ENCODE measurements around the gene PRUNE2.

The PRUNE2 gene

DNA sequence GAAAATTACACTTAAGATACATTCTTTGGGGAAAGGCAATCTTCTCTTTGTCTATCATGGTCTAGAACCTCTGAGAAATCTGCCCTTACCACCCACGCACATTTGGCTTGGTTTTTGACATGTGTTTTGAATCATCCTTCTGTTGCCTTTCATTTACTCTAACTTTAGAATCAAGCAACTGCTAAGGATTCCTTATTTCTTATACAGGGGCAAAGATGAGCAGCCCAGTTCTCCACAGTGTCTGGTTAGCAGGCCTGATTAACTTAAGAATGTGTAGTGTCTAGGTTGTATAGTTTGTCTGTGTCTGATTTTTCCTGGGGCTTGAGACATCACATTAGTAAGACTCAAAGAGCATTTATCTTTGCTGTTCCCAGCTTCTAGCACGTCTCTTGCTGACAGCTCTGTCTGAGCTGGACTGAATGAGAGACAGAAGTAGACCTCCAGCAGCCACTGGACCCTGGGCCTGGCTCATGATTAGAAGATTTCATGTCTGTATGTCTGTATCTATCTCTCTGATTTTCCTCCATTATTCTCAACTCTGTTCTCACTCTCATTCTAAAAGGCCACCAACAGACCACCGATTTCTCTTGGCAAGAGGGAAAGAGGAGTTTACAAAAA lies 173.5 kb downstream of the PRUNE2 start:
- DNase-seq (ENCODE audit: low spot score) = no peak

DNA sequence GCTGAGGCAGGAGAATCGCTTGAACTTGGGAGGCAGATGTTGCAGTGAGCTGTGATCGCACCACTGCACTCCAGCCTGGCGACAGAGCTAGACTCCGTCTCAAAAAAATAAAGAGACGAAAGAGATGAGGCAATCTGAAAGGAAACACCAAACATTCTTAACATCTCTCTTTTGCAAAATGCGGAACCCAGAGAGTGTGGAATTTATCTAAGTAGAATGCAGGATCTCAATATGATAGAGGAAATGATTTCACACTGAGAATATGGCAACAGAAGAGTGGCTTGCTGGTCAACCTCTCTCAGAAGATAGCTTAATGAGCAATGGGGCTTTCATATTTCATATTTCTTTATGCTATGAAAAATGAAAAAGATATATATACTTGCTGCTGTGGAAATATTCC lies 175.1 kb downstream of the PRUNE2 start:
- no peak for DNase-seq (ENCODE audit: low spot score)

DNA sequence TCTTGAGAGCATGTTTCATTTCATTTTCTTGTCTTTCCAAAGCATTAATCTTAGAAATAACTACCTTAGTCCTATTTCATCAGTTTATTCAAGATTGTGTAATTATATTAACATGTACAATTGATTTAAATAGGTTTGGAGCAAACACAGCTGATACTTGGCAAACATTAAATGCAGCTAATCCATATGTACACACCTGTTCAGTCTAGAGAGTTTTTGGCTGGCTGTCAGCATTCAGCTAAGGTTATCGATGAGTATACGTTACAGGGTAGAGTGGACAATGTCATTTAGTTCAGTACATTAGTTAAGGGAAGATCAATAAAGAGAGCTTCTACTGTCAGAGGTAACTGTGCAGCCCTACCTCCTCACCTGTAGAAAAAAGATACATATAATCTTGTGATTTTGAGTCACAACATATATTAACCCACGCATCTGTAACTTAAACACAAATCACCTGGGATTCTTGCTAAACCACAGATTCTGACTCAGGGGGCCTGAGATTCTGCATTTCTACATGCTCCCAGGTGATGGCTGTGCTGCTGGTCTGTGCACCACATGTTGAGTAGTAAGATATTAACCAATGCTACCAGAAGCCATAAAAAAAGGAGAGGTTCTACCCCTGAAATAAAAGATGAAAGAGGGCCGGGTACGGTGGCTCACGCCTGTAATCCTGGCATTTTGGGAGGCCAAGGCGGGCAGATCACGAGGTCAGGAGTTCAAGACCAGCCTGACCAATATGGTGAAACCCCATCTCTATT lies 175.8 kb downstream of the PRUNE2 start:
- no peak for DNase-seq (ENCODE audit: low spot score)

DNA sequence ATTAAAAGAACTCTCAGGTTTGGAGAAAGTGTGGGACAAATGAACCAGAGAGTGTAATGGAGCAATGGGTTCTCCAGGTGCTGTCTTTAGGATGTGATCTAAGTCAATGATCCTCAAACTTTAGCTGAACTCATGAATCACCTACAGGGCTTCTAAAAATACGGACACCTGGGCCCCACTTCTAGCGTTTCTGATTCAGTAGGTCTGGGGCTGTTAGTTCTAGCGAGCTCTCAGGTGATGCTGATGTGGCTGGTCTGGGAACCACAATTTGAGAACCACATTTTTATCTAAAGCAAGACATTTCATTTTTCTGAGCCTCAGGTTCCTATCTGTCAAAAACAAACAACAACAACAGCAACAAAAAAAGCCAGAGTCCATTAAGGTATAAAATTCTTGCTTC lies 176.8 kb downstream of the PRUNE2 start:
- no peak for DNase-seq (ENCODE audit: low spot score)

DNA sequence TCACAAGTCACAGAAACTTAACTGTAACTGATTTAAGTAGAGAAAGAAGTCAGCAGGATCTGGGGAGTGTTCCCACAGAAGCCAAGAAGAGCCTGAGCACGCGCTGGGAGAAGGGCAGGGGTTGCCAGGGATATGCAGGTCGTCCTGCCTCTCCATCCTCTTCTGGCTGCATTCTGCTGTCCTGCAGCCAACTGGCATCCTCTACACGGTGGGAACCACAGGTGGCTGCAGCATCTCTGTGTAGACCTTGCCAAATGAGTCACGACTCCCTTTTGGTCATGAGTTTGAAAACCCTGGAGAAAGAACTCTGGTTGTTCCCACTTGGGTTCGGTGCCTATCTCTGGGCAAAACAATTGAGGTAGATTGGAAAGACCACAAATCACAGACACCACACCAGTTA lies 180.0 kb downstream of the PRUNE2 start:
- DNase-seq (ENCODE audit: low spot score) = no peak

DNA sequence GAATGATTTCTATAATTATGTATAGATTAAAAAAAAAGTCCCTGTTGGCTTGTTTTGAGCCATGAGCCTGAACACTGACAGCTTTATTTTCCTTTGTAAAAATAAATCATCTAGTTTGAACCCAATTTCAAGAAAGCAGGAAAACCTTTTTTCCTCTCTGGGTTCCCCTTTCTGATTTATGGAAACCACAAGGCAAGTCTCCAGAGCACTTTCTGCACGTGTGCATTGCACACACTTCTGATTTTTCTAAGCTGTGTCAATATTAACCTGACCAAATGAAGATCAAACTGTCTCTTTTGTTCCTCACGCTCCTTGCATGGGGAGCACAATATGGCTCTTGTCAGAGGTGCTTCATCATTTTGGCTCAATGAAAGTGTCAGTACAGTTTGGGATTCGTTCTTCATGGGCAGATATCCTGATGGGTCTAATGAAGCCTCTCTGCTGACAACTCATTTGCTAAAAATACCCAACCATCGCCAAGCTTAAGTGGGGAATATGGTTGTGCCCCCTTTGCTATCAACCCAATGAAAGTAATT lies 180.8 kb downstream of the PRUNE2 start:
- DNase-seq (ENCODE audit: low spot score) = no peak

DNA sequence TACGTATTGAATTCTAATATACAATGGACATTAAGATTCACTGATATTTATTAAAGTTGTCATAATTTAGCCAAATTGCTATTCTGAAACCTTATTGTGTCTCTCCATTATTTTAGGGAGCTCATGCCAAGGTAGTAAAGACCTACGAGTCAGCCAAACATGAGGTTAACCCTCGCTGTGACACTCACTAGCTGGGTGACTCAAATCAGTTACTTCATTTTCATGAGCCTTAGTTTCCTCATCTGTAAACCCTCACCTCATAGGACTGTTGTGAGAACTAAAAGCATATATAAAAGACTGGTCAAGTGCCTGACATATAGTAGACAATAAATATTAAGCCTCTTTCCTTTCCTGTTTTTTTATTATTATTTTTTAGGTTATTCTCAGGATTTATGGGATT lies 185.7 kb downstream of the PRUNE2 start:
- DNase-seq (ENCODE audit: low spot score) = no peak

DNA sequence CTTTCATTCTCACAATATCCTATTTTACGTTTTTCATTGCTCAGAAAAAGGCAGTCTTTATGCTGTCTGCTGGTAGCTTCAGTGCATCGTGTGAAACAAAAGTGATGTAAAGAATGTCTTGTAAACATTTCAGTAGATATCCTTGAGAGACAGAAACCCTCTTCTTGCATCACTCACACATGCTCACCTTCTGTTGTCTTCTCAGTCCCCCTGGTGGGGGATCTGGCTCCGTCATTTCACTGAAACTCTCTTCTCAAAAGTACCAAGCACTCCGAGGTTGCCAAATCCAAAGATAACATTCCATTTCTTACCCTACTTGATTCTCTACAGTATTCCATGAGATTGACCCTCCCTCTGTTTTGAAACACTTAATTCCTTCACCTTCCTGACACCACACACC lies 187.7 kb downstream of the PRUNE2 start:
- no peak for DNase-seq (ENCODE audit: low spot score)

DNA sequence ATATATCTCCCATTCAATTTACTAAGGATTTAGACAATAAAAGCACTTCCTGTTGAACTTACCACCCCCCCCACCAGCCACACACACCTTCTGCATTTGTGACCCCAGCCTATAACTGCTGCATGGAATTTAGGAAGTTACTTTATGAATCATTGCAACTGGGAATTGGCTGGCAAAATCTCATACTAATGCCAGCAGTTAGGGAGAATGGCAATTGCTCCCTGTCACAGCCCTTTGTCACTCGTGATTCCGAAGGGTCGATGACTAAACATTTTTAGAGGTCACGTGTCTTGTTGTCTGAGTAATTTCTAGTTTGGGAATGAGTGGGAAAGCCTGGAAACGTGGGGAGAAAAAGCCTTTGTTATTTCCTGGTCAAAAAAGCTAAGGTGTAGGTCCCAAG lies 188.3 kb downstream of the PRUNE2 start:
- DNase-seq (ENCODE audit: low spot score) = peak; percentile 46

DNA sequence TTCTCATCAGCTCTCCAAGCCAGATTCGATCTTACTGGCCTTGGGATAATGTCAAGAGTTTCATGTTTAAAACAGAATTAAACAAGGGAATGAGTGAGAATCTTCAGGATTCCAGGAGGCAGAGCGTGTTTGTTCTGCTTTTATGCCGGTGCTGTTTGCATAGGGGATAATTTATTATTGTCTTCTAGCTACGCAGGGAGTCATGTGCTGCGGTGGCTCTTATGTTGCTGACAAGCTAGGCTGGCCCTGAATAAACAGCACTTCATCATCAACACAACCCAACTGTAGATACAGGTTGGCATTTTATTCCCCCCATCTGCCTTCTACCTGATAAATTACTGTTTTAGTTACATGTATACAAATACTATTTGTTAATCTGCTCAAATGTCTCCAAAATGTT lies 188.7 kb downstream of the PRUNE2 start:
- DNase-seq (ENCODE audit: low spot score) = no peak

DNA sequence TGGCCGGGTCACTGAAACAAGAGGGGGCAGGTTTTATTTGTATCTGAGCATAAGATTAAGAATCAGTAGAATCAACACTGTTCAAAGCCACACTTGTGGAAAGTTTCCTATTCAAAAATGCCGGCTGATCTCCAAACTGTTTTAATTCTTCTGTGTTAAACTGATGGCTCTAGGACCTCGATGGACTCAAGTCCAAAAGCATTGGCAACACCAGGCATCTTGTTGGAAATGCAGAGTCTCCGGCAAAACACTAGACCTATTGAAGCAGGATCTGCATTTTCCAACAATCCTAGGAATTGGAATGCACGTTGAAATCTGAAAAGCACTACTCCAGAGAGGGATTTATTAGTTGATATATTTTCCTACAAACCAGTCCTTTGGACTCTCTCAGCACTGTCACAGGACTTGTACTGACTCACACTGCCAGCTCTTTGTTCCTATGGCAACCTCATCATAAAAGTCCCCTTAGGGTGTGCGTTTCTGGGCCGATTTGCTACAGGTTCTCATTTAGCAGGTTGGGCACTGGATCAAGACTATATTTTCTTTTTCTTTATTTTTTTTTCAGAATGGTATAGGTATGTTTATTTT lies 189.7 kb downstream of the PRUNE2 start:
- peak; percentile 70 for DNase-seq (ENCODE audit: low spot score)

DNA sequence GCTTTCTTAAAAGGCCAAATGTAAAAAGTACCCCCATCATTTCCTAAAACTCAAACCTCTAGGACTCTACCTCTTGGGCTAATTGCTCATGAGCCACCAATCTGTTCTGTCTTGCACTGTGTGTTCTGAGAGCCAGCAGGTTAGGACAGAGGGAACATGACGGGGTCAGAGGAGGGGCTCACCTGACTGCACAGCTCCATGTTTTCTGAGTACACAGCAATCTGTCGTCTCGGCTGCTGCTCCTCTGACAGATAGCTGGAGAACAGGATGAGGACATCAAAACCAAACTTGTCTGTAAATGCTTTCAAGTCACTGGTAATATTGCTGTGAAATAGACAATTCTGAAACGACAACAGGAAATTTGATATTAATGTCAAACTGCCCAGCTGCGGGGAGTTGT lies 192.5 kb downstream of the PRUNE2 start:
- no peak for DNase-seq (ENCODE audit: low spot score)

DNA sequence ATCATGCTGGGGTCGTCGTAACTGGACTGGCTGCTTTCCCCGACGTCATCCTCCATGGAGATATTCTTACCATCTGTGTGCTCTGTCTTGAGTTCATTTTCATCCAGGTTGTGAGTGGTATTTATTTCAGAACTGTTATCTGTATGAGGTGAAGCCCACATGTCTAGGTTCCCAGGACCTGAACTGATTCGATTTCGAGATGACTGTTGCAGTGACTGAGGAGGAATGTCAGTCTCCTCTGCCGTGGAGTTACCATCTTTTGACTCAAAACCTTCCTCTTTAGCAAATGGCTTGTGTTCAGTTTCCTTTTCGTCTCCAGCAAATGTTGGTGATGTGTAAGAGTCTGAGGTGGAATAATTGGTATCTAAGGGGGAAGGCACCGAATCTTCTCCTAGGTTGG lies 196.9 kb downstream of the PRUNE2 start:
- DNase-seq (ENCODE audit: low spot score) = no peak

DNA sequence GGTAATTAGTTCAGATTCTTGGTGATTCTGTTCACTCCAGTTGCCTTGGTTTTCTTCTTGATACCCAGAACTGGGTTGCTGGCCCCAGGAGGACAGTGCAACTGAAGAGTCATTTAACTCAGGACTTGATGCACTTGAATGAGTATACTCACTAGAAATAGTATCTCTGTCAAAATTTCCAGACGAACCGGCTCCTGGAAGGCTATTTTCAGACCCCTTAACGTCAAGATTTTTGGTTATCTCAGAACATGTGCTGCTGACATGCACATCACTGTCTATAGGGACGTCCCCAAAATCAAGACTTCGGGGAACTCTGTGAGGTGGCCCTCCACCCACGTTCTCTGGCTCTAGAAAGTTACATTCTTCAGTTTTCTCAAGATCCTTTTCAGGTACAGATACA lies 198.4 kb downstream of the PRUNE2 start:
- DNase-seq (ENCODE audit: low spot score) = no peak

DNA sequence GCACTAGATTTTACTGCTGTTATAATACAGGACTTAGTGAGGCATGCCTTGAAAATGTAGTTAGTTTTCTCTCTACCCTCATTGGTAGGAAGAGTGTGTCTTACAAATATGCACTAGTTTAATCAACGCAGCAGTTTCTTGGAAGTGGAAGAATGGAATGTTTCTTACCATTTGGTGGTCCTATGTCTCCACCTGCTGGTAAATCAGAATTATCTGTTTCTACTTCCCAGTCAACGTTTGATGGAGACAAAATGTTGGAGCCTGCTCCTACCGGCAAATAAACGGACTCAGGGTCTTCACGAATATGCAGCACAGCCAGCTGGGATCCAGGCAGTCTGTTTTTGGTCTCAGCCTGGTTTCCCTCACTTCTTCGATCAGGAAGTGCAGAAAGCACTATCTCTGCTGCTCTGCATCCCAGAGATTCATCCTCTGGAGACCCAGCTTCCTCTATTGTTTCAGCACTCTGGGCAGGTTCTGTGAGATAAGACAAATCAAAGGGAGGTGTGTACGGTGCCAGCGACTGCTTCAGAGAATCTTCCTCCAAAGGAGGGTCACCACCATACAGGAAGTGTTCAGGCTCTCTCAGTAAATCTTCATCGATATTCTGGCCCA lies 201.2 kb downstream of the PRUNE2 start:
- peak; percentile 90 for DNase-seq (ENCODE audit: low spot score)

DNA sequence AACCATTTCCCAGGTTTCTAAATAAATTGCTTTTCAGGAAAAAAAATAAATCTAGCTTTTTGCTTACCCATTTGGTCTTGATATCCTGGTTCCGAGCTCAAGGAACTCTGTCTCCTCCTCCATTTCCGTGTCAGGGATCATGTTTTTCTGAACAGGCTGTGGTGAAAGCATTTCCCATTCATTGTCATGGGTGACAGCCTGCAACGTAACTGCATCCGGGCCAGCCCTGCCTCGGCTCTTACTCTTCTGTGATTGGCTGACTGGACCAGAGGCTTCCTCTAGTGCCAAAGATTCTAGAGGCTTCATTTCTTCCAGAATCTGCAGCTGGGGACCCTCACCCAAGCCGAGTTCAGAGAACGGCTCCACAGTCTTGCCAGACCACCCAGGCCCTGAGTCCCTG lies 202.6 kb downstream of the PRUNE2 start:
- no peak for DNase-seq (ENCODE audit: low spot score)

DNA sequence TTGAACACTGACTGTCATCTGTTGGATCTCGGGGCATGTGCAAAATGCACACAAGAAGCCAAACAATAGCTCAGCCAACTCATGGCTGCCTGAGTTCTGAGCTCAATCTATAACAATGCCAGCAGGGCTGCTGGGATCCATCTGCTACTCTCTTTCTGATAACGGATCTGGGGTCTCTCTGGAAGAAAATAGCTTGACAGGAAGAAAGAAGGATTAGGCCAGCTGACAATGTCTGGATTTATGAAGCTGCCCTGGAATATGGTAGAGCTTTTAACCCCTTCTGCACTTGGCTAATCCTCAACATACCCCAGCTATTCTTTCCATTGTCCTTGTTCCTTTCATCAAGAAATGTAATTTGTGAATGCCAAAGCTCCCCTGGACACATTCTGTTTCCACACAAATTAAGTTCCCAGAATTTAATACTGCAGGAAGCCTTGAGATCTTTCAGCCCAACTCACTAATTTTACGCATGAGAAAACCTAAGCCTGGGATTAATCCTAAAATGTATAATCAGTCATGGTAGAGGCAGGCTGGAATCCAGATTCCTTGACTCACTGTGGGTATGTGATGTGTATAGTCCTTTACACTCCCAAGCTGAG lies 204.4 kb downstream of the PRUNE2 start:
- no peak for DNase-seq (ENCODE audit: low spot score)

DNA sequence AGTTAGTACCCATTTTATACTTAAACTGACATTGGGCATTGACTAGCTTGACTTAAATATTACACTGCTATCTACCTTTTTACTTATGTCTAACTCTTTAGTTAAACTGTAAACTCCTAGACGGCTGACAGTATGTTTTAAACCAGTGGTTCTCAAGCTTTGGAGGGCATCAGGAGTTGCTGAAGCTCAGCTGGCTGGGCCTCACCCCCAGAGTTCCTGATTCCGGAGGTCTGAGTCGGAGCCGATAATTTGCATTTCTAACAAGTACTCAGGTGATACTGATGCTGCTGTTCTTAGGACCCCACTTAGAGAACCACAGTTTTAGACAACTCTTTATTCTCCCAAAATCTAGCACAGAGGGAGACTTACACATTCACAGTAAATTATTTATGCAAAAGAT lies 205.0 kb downstream of the PRUNE2 start:
- DNase-seq (ENCODE audit: low spot score) = no peak

DNA sequence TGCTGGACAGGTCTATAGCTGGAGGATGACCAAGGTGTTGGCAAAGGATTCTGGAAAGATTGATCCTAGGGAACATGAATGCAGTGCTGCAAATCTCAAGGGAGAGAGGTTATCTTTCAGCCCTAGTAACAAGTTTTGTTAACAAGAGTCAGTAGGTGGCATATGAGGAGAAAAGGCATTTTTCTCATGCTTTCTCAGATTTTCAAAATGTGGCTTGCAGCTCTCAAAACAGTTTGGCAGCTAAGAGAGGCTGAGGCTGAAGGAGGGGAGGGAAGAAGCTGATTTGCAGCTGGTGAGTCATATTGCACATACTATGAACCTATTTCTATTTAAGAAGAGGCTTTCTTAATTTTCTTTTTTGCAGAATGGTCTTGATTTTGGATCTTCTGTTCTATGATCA lies 205.9 kb downstream of the PRUNE2 start:
- no peak for DNase-seq (ENCODE audit: low spot score)

DNA sequence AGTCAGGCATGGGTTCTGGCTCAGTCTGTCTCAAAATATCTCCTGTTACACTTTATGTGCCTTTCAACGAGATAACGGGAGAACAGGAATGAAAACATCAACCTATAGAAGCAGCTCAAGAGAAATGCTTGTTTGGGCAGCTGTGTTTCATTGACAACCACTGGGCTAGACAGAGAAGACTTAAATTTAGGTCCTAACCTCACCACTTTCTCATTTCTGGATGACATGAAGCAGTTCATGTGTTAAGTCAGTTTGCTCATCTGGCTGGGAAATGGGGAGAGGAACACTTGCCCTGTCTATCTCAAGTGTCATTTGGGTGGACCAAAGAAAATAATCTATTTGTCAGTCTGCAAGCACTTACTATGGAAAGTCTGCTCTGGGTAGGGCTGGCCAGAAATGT lies 208.4 kb downstream of the PRUNE2 start:
- no peak for DNase-seq (ENCODE audit: low spot score)

DNA sequence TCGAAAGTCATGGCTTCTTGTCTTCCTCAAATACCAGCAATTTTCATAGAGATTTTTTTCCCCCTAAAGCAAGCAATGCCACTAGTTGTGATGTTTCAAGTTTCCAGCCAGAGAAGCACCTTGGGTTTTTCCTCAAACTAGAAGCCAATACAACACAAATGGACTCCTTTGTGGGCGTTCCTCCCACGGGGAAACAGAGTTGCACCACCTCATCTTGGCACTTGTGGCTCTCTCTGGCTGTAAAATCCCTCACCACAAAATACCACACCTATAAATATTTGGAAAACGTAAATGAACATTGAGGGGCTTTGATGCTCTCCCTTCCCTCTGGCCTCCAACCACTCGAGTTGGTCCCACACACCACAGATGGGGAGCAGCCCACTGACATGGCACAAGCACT lies 208.8 kb downstream of the PRUNE2 start:
- no peak for DNase-seq (ENCODE audit: low spot score)

DNA sequence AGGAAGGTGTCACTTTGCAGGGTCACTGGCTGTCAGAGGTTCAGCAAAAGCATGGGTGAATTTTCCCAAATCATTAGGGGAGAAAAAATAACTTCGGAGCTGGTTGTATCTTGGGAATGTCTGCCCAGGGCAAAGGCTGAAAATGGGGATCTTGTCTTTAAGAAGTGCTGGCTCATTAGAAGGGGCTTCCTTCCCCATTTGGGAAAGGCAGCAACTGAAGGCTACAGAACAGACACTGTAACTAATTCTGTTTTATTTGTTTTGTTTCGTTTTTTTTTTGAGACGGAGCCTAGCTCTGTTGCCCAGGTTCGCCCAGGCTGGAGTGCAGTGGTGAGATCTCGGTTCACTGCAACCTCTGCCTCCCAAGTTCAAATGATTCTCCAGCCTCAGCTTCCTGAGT lies 212.0 kb downstream of the PRUNE2 start:
- DNase-seq (ENCODE audit: low spot score) = no peak
